GM15510 (cell line): ENCODE results near the gene ATXN3L.

Source experiments
- POLR2A ChIP-seq: IDR thresholded peaks from 3 replicates; pipeline ENCODE4 v1.6.1; 2011; ENCODE audit warnings: borderline replicate concordance; ENCODE audit not compliant: insufficient read length; ENCODE audit errors: extremely low read depth

The ATXN3L gene

DNA sequence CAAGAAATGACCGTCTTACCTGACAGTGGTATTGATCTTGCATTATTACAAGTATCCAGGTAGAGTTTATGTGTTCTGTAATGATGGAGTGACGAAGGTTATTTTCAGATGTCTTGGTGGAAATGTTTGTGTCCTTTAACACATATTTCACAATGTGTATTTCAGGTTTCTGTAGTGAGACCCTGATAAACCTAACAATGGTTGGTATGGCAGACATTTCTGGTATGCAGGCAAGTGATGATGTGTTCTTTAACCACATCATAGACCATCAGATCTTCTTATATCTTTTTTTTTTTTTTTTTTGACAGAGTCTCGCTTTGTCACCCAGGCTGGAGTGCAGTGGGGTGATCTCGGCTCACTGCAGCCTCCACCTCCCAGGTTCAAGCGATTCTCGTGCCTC is 14.6 kb upstream of the ATXN3L start:
- TF ChIP-seq POLR2A: no peak

DNA sequence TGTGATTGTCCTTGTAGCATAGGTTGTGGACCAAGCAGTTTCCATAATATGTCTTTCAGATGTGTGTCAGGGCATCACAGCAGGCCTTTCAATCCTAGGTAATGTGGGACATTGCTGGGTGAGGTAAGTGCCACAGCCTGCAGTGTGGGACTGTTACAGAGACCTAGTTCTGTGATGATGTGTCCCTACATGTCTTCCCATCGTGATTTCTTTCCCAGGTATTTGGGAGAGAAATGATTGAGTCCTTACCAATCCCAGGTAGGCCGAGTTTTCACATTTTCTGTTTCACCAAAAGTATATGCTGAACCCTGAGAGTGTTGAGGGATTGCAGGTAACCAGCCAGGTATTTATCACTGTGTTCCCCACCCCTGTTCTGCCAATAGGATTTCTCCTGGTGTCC is 10.6 kb upstream of the ATXN3L start:
- no peak for TF ChIP-seq POLR2A

DNA sequence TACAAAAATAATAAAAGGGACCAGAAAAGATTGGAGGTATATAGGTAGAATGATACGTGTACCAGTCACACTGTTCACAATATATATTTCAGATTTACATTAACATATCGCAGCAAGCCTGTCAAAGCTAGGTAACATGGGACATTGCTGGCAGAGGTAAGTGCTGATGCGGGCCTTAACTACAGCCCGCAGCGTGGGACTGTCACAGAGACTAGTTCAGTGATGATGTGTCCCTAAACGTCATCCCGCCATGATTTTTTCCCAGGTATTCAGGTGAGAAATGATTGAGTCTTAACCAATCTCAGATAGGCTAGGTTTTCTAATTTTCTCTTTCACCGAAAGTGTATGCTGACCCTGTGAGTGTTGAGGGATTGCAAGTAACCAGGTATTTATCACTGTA is 7.8 kb upstream of the ATXN3L start:
- TF ChIP-seq POLR2A: no peak

DNA sequence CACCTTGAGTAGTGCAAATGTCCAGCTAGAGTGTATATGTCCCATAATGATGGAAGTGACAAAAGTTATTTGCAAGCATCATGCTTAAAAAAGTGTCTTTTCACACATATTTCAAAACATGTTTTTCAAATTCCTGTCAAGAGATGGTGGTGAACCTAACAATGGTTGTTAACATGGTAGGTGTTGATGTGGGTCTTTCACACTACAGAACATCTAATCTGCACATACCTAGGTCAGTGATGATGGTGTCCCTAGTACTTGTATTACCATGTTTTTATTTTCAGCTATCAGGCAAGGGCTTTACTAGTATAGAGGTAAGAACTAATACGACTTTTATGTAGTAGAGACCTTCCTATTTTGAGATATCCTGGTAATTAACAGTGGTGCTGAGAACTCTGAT is 3.4 kb upstream of the ATXN3L start:
- TF ChIP-seq POLR2A: no peak

DNA sequence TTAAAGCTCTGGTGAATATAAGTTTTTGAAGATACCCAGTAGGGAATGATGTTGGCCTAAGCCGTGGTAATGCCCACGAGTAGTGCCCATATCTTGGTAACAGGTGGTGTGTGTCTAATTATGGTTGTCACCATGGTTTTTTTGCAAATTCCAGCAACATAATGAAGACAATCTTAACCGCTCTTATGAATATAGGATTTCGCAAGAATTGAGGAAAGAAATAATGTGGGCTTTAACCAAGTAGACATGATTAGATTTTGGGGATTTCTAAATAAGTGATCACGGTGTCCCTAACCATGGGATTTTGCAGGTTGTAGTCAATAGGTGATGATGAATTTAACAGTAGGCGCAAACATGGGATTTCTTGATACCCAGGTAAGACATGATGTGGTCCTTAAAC is 2.5 kb downstream of the ATXN3L start:
- TF ChIP-seq POLR2A: no peak

DNA sequence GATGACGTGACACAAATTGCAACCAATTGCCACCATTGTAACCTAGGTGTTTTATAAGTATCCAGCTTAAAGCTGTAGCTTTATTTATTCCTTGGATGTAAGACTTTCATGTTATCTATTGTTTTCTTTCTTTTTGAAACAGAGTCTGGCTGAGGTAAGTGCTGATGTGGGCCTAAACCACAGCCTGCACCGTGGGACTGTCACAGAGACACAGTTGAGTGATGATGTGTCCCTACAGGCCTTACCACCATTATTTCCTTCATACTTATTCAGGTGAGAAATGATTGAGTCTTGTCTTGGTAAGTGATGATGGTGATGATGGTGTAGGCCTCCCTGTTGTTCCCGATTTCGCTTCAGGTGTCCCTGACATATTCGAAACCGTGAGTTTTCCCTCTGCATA is 8.3 kb downstream of the ATXN3L start:
- TF ChIP-seq POLR2A: no peak

DNA sequence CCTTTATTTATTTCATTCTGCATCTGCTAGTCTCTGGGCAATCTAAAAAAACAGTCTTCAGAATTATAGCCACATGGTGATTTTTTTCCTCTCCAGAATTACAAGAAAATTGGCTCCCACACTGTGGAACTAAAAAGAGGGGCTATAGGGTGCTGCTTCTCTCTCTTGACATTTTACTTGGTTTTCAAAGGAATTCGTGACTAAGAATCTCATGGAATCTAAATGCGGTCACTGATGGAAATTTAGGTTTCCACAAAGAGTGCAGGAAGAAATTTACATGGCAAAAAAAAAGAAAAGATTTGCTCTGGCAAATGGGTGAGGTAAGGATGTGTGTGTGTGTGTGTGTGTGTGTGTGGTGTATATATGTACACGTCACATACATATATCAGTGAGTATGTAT is 10.2 kb downstream of the ATXN3L start:
- no peak for TF ChIP-seq POLR2A

DNA sequence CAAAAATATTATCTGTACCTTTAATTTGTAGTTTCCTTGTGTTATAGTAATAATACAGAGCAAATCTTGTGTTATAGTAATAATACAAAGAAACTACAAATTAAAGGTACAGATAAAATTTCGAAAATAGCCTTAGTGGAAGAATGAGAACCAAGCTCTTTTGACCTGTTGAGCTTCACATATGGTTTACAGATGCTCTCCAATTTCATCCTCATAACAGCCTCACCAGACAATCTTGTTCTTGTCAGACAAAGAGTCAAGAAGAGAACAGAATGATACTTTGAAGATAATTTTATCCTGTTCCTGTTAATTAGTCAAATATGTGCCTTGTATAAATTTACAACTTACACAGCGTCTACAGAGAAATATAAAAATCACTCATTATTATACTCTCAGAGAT is 12.8 kb downstream of the ATXN3L start:
- TF ChIP-seq POLR2A: no peak

DNA sequence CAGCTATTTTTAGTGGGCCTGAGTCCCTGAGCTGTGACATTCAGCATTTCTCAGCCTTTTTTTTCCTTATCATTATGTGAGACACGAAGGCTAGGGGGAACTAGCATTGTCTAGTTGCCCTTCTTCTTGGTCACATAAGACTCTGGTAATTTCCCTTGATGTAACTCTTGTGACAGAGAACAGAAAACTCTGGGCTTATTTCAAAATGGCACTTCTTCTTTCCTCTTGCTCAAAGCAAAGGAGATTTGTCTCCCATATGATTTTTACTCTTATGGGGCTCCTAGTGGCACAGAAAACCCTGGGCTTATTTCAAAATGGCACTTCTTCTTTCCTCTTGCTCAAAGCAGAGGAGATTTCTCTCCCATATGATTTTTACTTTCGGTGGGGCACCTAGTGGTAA is 14.7 kb downstream of the ATXN3L start:
- no peak for TF ChIP-seq POLR2A

DNA sequence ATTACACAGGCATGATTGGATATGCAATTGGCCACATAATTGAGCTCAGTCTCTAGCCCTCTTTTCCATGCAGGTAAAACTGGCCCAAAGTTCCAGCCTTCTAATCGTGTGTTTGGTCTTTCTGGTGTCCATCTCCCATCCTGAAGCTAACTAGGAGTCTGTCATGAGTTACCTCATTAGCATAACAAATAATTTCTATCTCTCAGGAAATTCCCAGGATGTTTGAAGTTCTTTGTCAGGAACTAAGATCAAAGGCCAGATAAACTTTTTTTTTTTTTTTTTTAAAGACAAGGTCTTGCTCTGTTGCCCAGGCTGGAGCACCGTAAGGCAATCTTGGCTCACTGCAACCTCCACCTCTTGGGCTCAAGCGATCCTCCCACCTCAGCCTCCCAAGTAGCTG is 15.8 kb downstream of the ATXN3L start:
- TF ChIP-seq POLR2A: no peak

DNA sequence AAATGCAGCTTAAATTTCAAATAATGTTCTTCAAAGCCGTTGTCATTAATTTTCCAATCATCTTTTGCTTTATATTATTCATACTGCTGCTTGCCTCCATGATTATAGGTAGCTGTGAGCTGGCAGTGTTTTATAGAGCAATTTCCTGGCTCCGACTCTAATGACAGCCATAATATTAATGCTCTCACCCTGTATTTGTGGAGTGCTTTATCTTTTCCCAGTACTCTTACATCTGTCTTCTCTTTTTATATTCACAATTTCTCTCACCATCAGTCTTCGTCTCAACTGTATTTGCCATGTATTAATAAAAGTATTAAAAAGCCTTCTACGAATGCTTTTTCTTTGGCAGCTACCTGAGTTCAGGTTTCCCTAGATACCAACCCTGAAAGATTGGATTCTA is 21.0 kb downstream of the ATXN3L start:
- no peak for TF ChIP-seq POLR2A

DNA sequence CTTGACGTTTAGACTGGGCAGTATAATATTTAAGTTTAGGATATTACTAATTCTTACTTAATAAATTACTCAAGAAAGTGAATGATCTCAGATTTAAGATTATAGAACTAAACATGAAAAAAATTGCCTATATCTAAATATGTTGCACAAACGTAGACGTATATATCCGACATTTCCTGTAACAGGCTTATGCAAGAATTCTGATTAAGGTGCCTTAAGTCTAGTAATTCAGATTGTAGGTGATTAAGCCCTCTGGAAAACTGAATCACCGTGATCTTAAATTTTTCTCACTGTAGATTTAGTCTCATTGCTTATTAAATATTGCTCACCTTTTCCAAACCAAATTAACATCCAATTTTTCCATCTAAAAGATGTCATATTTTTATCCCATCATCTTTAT is 24.0 kb downstream of the ATXN3L start:
- TF ChIP-seq POLR2A: no peak

DNA sequence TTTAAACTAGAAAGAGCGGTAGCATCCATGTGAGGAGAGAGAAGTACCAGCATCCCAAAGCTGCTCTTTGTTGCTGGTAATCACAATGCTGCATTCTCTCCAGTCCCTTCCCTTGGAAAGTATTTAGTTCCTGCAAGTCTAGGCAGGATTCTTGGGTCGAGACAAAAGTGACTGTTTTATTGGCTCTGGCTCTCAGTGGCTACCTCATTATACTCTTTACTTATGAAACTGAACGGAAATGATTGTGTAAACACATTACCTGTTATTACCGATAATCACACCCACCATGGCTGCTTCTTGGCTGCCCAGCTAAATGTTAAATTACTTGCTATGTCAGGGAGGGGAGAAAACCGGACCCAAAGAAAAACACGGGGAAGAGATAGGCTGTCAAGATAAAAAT is 26.2 kb downstream of the ATXN3L start:
- TF ChIP-seq POLR2A: no peak

DNA sequence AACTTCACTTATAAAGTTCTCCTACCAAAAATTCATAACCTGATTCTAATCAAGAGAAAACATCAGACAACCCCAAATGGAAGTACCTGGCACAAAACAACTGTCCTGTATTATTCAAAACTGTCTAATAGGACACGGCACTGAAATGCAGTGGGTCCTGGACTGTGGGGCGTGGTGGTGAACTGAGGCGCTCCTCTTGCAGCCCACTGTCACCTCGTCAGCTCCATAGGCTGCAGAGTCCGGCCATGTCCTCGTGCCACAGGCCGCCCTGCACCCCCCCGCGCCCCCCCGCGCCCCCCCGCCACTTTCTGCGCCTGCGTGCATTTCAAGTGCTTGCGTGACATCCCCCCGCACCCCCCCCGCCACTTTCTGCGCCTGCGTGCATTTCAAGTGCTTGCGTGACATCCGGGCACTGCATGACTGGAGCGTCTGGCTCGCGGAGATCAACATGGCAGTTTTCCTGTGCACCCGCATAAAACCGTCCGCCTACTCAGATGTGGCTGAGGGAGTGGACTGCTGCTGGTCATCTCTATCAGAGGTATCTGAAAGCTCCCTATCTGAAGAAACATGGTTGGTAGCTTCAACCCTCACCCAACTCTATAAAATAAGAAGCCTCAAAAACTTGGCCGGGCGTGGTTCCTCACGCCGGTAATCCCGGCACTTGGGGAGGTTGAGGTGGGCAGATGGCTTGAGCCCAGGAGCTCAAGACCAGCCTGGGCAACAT is 28.8 kb downstream of the ATXN3L start:
- no peak for TF ChIP-seq POLR2A

DNA sequence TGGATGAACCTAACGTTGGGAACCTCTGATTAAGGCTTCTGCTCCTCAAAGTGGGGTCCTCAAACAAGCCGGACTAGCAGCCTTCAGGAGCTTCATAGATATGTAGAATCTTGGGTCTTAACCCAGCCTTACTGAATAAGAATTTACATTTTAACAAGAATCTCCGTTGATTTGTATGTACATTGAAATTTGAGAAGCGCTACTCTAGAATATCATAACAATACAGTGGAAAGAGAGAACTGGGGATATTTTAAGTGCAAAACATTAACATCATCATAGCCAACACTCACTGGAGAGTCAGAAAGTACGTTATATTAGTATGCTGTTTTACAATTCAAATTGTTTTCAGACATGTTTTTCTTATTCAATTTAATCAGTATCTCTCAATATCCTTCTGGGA is 31.2 kb downstream of the ATXN3L start:
- no peak for TF ChIP-seq POLR2A

DNA sequence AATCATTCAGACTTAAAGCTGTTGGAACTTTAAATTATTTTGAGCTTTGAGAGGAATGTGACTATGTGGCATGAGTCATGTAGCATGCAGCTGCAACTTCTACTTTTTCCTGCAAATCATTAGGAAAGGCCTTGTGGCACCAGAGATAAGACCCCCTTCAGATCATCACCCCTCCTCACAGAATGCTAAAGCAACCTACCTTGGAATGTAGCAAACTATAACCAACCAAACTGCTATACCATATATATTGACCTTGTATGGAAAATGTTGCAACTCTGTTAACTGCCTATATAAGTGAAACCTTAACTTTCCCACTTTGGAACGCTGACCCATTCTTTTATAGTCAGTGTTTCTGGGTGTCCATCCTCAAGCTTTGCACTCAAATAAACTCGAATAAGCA is 32.0 kb downstream of the ATXN3L start:
- no peak for TF ChIP-seq POLR2A

DNA sequence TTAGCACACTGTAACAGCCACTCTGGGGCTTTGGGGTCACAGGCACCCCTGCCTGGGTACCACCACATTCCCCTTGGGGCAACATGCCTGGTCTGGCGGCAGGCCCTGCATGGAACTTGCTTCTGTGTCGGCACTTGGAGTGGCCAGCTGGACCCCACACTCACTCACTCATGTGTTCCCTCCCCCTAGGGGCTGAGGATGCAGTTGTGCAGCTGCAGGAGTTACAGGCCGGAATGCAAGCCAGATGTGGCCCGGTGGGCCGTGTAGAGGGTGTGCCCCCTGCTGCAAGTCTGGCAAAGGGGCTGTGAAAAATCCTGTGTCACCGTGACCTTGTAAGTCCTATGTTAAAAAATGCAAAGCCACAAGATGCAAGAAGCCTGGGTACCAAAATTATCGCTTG is 34.2 kb downstream of the ATXN3L start:
- no peak for TF ChIP-seq POLR2A

DNA sequence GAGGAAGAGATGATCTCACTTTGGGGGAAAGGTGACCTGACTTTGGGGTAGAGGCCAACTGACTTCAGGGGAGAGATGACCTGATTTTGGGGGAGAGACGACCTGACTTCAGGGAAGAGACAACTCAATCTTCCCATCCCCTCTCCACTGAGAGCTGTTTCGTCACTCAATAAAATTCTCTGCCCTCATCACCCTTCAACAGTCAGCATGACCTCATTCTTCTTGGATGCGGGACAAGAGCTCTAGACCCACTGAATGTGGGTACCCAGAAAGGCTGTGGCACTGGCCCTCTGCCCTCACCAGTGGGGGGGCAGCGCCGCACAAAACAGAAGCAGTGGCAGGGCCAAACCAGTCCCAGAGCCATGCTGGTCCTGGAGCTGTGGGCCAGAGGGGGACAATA is 34.6 kb downstream of the ATXN3L start:
- no peak for TF ChIP-seq POLR2A

DNA sequence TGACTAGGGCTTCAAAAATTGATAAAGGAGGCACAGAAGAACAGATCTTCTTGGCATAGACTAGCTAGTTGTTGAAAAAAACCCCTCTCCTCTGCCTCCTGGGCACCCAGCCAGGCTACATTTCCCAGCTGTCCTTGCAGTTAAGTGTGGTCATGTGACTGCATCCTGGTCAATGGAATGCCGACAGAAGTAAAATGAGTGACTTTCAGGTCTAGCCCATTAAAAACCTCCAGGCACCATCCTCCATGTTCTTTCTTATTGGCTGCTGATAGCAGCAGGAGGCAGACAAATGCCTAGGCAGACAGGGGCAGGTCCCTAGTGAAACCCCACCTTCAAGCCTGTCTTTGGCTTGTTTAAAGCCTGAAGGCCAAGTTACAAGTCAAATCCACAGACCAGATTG is 35.3 kb downstream of the ATXN3L start:
- TF ChIP-seq POLR2A: no peak
